IMR-90 (cell line): ENCODE data around the gene GTPBP4. TPM values are rescaled to one million over a fixed set of nuclear protein-coding genes. Genes with fewer than 3 reads are reported as not detected.

Experiments
- ATAC-seq: fragments of 200-7000 bp; cut with Tn5 transposase; 2 replicates; pipeline ENCODE4 v1.9.1; 2020; ENCODE audit warnings: low read depth, mild to moderate bottlenecking, moderate library complexity
- BruUV-seq: library from RNA; stranded (reverse); fragments of 400-500 nt; replicated peaks from 2 replicates; lab custom pipeline; 2021; lab: Mats Ljungman, UMichigan
- CTCF ChIA-PET: fragments of 300-600 bp; formaldehyde crosslinking; extraction: SDS; loops from one replicate; lab custom pipeline; 2021; ENCODE audit warnings: antibody characterized with exemption; lab: Yijun Ruan, JAX
- POLR2A ChIA-PET: fragments of 300-600 bp; sonication (Branson Sonifier 250); formaldehyde crosslinking; loops from one replicate; lab custom pipeline; 2022; ENCODE audit warnings: antibody characterized with exemption; ENCODE audit not compliant: unreplicated experiment; lab: Charles Lee
- DNase-seq: peaks from one replicate; pipeline ENCODE4 v3.0.0; 2013
- H2AFZ ChIP-seq: replicated peaks from 2 replicates; pipeline ENCODE3; 2013; ENCODE audit warnings: low read length, mild to moderate bottlenecking; ENCODE audit not compliant: poor library complexity
- H2AK5ac ChIP-seq: 2 replicates; pipeline ENCODE4 v1.6.1; 2013; ENCODE audit warnings: low read depth, low read length, inconsistent platforms
- H2AK9ac ChIP-seq: replicated peaks from 2 replicates; pipeline ENCODE3; 2013; ENCODE audit warnings: mild to moderate bottlenecking, low read depth, low read length, moderate library complexity; ENCODE audit not compliant: poor library complexity
- H2BK120ac ChIP-seq: 2 replicates; pipeline ENCODE4 v1.6.1; 2013; ENCODE audit warnings: low read depth, low read length, inconsistent platforms
- H2BK15ac ChIP-seq: 3 replicates; pipeline ENCODE4 v1.6.1; 2013; ENCODE audit warnings: low read depth, low read length, inconsistent platforms
- H2BK20ac ChIP-seq: 2 replicates; pipeline ENCODE4 v1.6.1; 2013; ENCODE audit warnings: low read depth, mild to moderate bottlenecking, inconsistent platforms, low read length, moderate library complexity
- H2BK5ac ChIP-seq: 2 replicates; pipeline ENCODE4 v1.6.1; 2013; ENCODE audit warnings: mild to moderate bottlenecking, low read depth, low read length, inconsistent platforms; ENCODE audit not compliant: poor library complexity, severe bottlenecking
- H3K14ac ChIP-seq: replicated peaks from 2 replicates; pipeline ENCODE4 v1.6.1; 2013; ENCODE audit warnings: low read depth, low read length, inconsistent platforms
- H3K18ac ChIP-seq: 2 replicates; pipeline ENCODE4 v1.6.1; 2013; ENCODE audit warnings: low read depth, low read length, control low read depth
- H3K23ac ChIP-seq: 2 replicates; pipeline ENCODE4 v1.6.1; 2013; ENCODE audit warnings: low read depth, low read length, inconsistent platforms
- H3K27ac ChIP-seq: 2 replicates; pipeline ENCODE4 v1.5.1; 2013; ENCODE audit warnings: mild to moderate bottlenecking, control low read depth, low read length; ENCODE audit not compliant: insufficient read depth
- H3K27me3 ChIP-seq: 2 replicates; pipeline ENCODE4 v1.6.1; 2013; ENCODE audit warnings: low read length; ENCODE audit not compliant: control insufficient read depth, insufficient read depth
- H3K36me3 ChIP-seq: 2 replicates; pipeline ENCODE4 v1.6.1; 2013; ENCODE audit warnings: low read length, mixed read lengths; ENCODE audit not compliant: control insufficient read depth, insufficient read depth
- H3K4ac ChIP-seq: 2 replicates; pipeline ENCODE4 v1.6.1; 2013; ENCODE audit warnings: low read depth, low read length, inconsistent platforms
- H3K4me1 ChIP-seq: 2 replicates; pipeline ENCODE4 v1.6.1; 2013; ENCODE audit warnings: low read length, mixed read lengths; ENCODE audit not compliant: control insufficient read depth, insufficient read depth
- H3K4me2 ChIP-seq: 2 replicates; pipeline ENCODE4 v1.6.1; 2013; ENCODE audit warnings: low read depth, mild to moderate bottlenecking, control low read depth, low read length, moderate library complexity
- H3K4me3 ChIP-seq: 2 replicates; pipeline ENCODE4 v1.5.1; 2013; ENCODE audit warnings: low read depth, mild to moderate bottlenecking, control low read depth, low read length, moderate library complexity; ENCODE audit not compliant: insufficient read depth
- H3K56ac ChIP-seq: 2 replicates; pipeline ENCODE4 v1.6.1; 2013; ENCODE audit warnings: low read length, inconsistent platforms; ENCODE audit not compliant: insufficient read depth; ENCODE audit errors: extremely low read depth
- H3K79me1 ChIP-seq, 2 experiments: 2 replicates each; pipeline ENCODE4 v1.6.1; 2013; ENCODE audit warnings: low read length in 2 of 2, inconsistent platforms in 1 of 2, low read depth in 1 of 2
- H3K9ac ChIP-seq: 2 replicates; pipeline ENCODE4 v1.6.1; 2013; ENCODE audit warnings: low read depth, low read length, control low read depth
- H3K9me1 ChIP-seq: 2 replicates; pipeline ENCODE4 v1.6.1; 2013; ENCODE audit warnings: low read length, inconsistent platforms; ENCODE audit not compliant: insufficient read depth
- H3K9me3 ChIP-seq: 2 replicates; pipeline ENCODE4 v1.6.1; 2013; ENCODE audit warnings: low read length; ENCODE audit not compliant: control insufficient read depth, insufficient read depth
- H4K20me1 ChIP-seq: 2 replicates; pipeline ENCODE4 v1.6.1; 2013; ENCODE audit warnings: low read length, inconsistent platforms; ENCODE audit not compliant: insufficient read depth
- H4K5ac ChIP-seq: 2 replicates; pipeline ENCODE4 v1.6.1; 2013; ENCODE audit warnings: mild to moderate bottlenecking, low read depth, low read length, control low read depth
- H4K8ac ChIP-seq, 2 experiments: 2 replicates each; pipeline ENCODE4 v1.6.1; 2013; ENCODE audit warnings: low read depth in 2 of 2, low read length in 2 of 2, control low read depth in 1 of 2, inconsistent platforms in 1 of 2
- H4K91ac ChIP-seq: 2 replicates; pipeline ENCODE4 v1.6.1; 2013; ENCODE audit warnings: low read depth, low read length, inconsistent platforms; ENCODE audit not compliant: insufficient read depth
- BHLHE40 ChIP-seq: fragments of 150-350 bp; IDR thresholded peaks from 2 replicates; pipeline ENCODE4 v1.6.1; 2016; ENCODE audit warnings: mild to moderate bottlenecking, low read depth, low read length
- CEBPB ChIP-seq: IDR thresholded peaks from 2 replicates; pipeline ENCODE4 v1.6.1; 2012; ENCODE audit warnings: low read depth, low read length, improper control_type of control experiment
- CHD1 ChIP-seq: IDR thresholded peaks from 2 replicates; pipeline ENCODE4 v1.6.1; 2012; ENCODE audit warnings: low read depth, low read length, improper control_type of control experiment
- CTCF ChIP-seq: conservative IDR thresholded peaks from 2 replicates; pipeline ENCODE4 v1.5.1; 2012; ENCODE audit warnings: mild to moderate bottlenecking, low read depth, low read length, improper control_type of control experiment
- ELK1 ChIP-seq: fragments of 150-350 bp; IDR thresholded peaks from 2 replicates; pipeline ENCODE4 v1.6.1; 2016; ENCODE audit warnings: low read depth, mild to moderate bottlenecking, low read length, moderate library complexity, borderline replicate concordance
- FOS ChIP-seq: fragments of 150-350 bp; IDR thresholded peaks from 2 replicates; pipeline ENCODE4 v1.6.1; 2016; ENCODE audit warnings: low read depth, low read length
- MAFK ChIP-seq: IDR thresholded peaks from 2 replicates; pipeline ENCODE4 v1.6.1; 2012; ENCODE audit warnings: low read depth, low read length, improper control_type of control experiment
- MAZ ChIP-seq: IDR thresholded peaks from 2 replicates; pipeline ENCODE4 v1.6.1; 2012; ENCODE audit warnings: low read depth, mild to moderate bottlenecking, low read length, improper control_type of control experiment, moderate library complexity, borderline replicate concordance
- MXI1 ChIP-seq: IDR thresholded peaks from 2 replicates; pipeline ENCODE4 v1.6.1; 2012; ENCODE audit warnings: low read depth, mild to moderate bottlenecking, low read length, moderate library complexity, borderline replicate concordance
- NFE2L2 ChIP-seq: fragments of 150-350 bp; IDR thresholded peaks from 2 replicates; pipeline ENCODE4 v1.6.1; 2016; ENCODE audit warnings: low read depth, mild to moderate bottlenecking, low read length
- POLR2A ChIP-seq: IDR thresholded peaks from 2 replicates; pipeline ENCODE4 v1.6.1; 2012; ENCODE audit warnings: mild to moderate bottlenecking, low read depth, low read length
- RAD21 ChIP-seq: IDR thresholded peaks from 2 replicates; pipeline ENCODE4 v1.6.1; 2012; ENCODE audit warnings: low read length, improper control_type of control experiment
- RCOR1 ChIP-seq: IDR thresholded peaks from 2 replicates; pipeline ENCODE4 v1.6.1; 2012; ENCODE audit warnings: mild to moderate bottlenecking, low read length, improper control_type of control experiment; ENCODE audit not compliant: insufficient replicate concordance
- RFX5 ChIP-seq: IDR thresholded peaks from 2 replicates; pipeline ENCODE4 v1.8.0; 2012; ENCODE audit warnings: low read depth, mild to moderate bottlenecking, low read length, moderate library complexity
- SMC3 ChIP-seq: fragments of 150-350 bp; IDR thresholded peaks from 2 replicates; pipeline ENCODE4 v1.6.1; 2016; ENCODE audit warnings: low read depth, mild to moderate bottlenecking, antibody characterized with exemption, low read length, moderate library complexity
- USF2 ChIP-seq: fragments of 150-350 bp; IDR thresholded peaks from 2 replicates; pipeline ENCODE4 v1.6.1; 2017; ENCODE audit warnings: mild to moderate bottlenecking, antibody characterized with exemption, low read length, low read depth
- WGBS, 2 experiments: methylation state at CpG; one replicate each; pipeline versions ENCODE4 v1.1.5 to v1.1.7; 2013; ENCODE audit warnings: missing lambda C conversion rate in 2 of 2; ENCODE audit not compliant: insufficient read length in 1 of 2; ENCODE audit errors: extremely low coverage in 2 of 2; 5-methylcytosine and 5-hydroxymethylcytosine counted together
- dilution Hi-C: fragments of 300-500 bp; cut with HindIII; formaldehyde crosslinking; loops from one replicate; pipeline ENCODE4 v1.14.3; 2018; ENCODE audit warnings: low sequenced_read_pairs; ENCODE audit not compliant: unreplicated experiment
- in situ Hi-C: fragments of 300-500 bp; cut with MboI; formaldehyde crosslinking; loops from 3 replicates; pipeline ENCODE4 v1.14.3; 2019; ENCODE audit warnings: low sequenced_read_pairs, inconsistent platforms, mixed read lengths
- intact Hi-C: fragments of 100-400 bp; cut with micrococcal nuclease; formaldehyde crosslinking; loops from 2 replicates; pipeline ENCODE4 v1.10.0; 2022
- polyA plus RNA-seq, 3 experiments: library from polyadenylated mRNA; depleted of rRNA; stranded (reverse); fragments of >200 nt; gene quantifications; 2 replicates each; pipeline ENCODE4 v1.2.3, GENCODE V29; 2012; ENCODE audit warnings: low replicate concordance in 1 of 3
- total RNA-seq: library from RNA; depleted of rRNA; stranded (reverse); fragments of >200 nt; gene quantifications from 2 replicates; pipeline ENCODE4 v1.2.3, GENCODE V29; 2012

Gene GTPBP4
- total and polyA plus RNA-seq, 2 of the 4 experiments (the other 2 are of a cell fraction), result 46.2 to 48.6 TPM

GRCh38 chr10:958856-959255 lies 29.4 kb upstream of the GTPBP4 start:
- no peak overlapping the region for H3K27ac ChIP-seq
- intact Hi-C loops (no loop called here), dilution Hi-C loops (no loop called here), in situ Hi-C loops (no loop called here)
- H2BK5ac ChIP-seq, result no peak overlapping the region
- no peak overlapping the region for H3K4me3 ChIP-seq
- H2BK20ac ChIP-seq, result no peak overlapping the region
- H2BK120ac ChIP-seq, result no peak overlapping the region
- CTCF ChIA-PET, result no interaction called here
- POLR2A ChIA-PET, result no interaction called here
- no peak overlapping the region for H3K14ac ChIP-seq
- H3K4ac ChIP-seq, result no peak overlapping the region
- TF ChIP-seq CTCF, result no peak
- no peak for TF ChIP-seq RFX5
- TF ChIP-seq CHD1, result no peak
- no peak for TF ChIP-seq USF2
- no peak for TF ChIP-seq MXI1
- no peak for TF ChIP-seq MAFK
- TF ChIP-seq RAD21, result no peak
- TF ChIP-seq RCOR1, result no peak
- no peak for TF ChIP-seq POLR2A
- TF ChIP-seq BHLHE40, result no peak
- TF ChIP-seq NFE2L2, result no peak
- no peak for TF ChIP-seq MAZ
- no peak for TF ChIP-seq FOS
- no peak for TF ChIP-seq ELK1
- no peak for TF ChIP-seq SMC3
- no peak for TF ChIP-seq CEBPB
- H4K5ac ChIP-seq, result no peak overlapping the region
- H3K4me1 ChIP-seq, result 0 out of 2 replicates have a peak, but pooled peaks cover 2% of the 10 kb centered on the region
- H4K91ac ChIP-seq, result no peak overlapping the region
- no peaks in the 10 kb centered on the region for H3K9me1 ChIP-seq
- 80% methylated on average over 1 of the region's 6 CpGs; no CpG with 5 or more reads in 1 of the 2 experiments for WGBS, 2 experiments
- H3K9me3 ChIP-seq, result no peaks in the 10 kb centered on the region
- no peak for DNase-seq
- H3K27me3 ChIP-seq, result peaks cover 32% of the 10 kb centered on the region
- no peaks in the 10 kb centered on the region for H3K79me1 ChIP-seq
- no peak overlapping the region for H2AK5ac ChIP-seq
- no peak overlapping the region for H3K23ac ChIP-seq
- no peak for ATAC-seq
- no peak overlapping the region for H4K8ac ChIP-seq
- no peak overlapping the region for H2AFZ ChIP-seq
- H3K56ac ChIP-seq, result no peak overlapping the region
- H3K36me3 ChIP-seq, result no peaks in the 10 kb centered on the region
- no peaks in the 10 kb centered on the region; the same call in 1 of the 2 replicates for H4K20me1 ChIP-seq
- no peak overlapping the region for H2AK9ac ChIP-seq
- no peak overlapping the region for H3K4me2 ChIP-seq
- no peak overlapping the region for H2BK15ac ChIP-seq
- no TSS peak for BruUV-seq
- no peak overlapping the region for H3K18ac ChIP-seq
- H3K9ac ChIP-seq, result no peak overlapping the region
